HEK293 (cell line): ENCODE results near the gene LRP3.

ENCODE experiments used
- CTCF ChIA-PET: fragments of 350-600 bp; formaldehyde crosslinking; extraction: SDS; loops from one replicate; lab custom pipeline; 2021; ENCODE audit warnings: antibody characterized with exemption; lab: Yijun Ruan, JAX
- POLR2A ChIA-PET: fragments of 300-600 bp; formaldehyde crosslinking; extraction: SDS; loops from one replicate; lab custom pipeline; 2020; ENCODE audit warnings: antibody characterized with exemption, inconsistent platforms; lab: Yijun Ruan, JAX
- H3K27ac ChIP-seq: fragments of 200-500 bp; sonication (Bioruptor generic); 2 replicates; pipeline ENCODE4 v1.5.1; 2014; ENCODE audit warnings: low read depth, low read length, control low read depth, inconsistent platforms; ENCODE audit errors: extremely low read depth
- H3K36me3 ChIP-seq, 2 experiments: fragments of 200-500 bp in 1 of 2; sonication (Bioruptor generic) in 1 of 2; 1 replicate in 1 of 2; 2 replicates in 1 of 2; pipeline ENCODE4 v1.5.1; 2014 to 2017; ENCODE audit warnings: inconsistent platforms in 2 of 2, low read length in 2 of 2; ENCODE audit not compliant: control insufficient read depth in 2 of 2, insufficient read depth in 1 of 2
- H3K4me1 ChIP-seq: fragments of 200-500 bp; sonication (Bioruptor generic); 2 replicates; pipeline ENCODE4 v1.5.1; 2014; ENCODE audit warnings: mild to moderate bottlenecking, low read length, inconsistent platforms; ENCODE audit not compliant: control insufficient read depth, insufficient read depth
- H3K4me3 ChIP-seq: 2 replicates; pipeline ENCODE4 v1.5.1; 2011; ENCODE audit warnings: low read depth, mild to moderate bottlenecking, control low read depth, low read length, moderate library complexity
- H3K9me3 ChIP-seq: fragments of 200-500 bp; sonication (Bioruptor generic); 2 replicates; pipeline ENCODE4 v1.5.1; 2014; ENCODE audit warnings: low read depth, low read length, inconsistent platforms; ENCODE audit not compliant: control insufficient read depth, insufficient read depth
- BCL6B ChIP-seq: fragments of 450-650 bp; formaldehyde crosslinking; IDR thresholded peaks from 2 replicates; pipeline ENCODE4 v1.5.1; 2017; ENCODE audit warnings: missing biosample characterization, missing genetic modification characterization
- KLF10 ChIP-seq: fragments of 450-650 bp; IDR thresholded peaks from 2 replicates; pipeline ENCODE4 v1.5.1; 2018; ENCODE audit warnings: missing biosample characterization, mild to moderate bottlenecking, missing genetic modification characterization
- KLF7 ChIP-seq: fragments of 450-650 bp; formaldehyde crosslinking; IDR thresholded peaks from 2 replicates; pipeline ENCODE4 v1.5.1; 2016; ENCODE audit warnings: missing biosample characterization, missing genetic modification characterization, borderline replicate concordance
- SETDB1 ChIP-seq: IDR thresholded peaks from one replicate; pipeline ENCODE4 v1.6.1; 2017; ENCODE audit warnings: mild to moderate bottlenecking, low read length, moderate library complexity, mixed read lengths; ENCODE audit not compliant: insufficient read length
- SP3 ChIP-seq: fragments of 450-650 bp; formaldehyde crosslinking; IDR thresholded peaks from 2 replicates; pipeline ENCODE4 v1.5.1; 2016; ENCODE audit warnings: missing biosample characterization, missing genetic modification characterization
- ZBTB26 ChIP-seq: fragments of 450-650 bp; formaldehyde crosslinking; optimal IDR thresholded peaks from 2 replicates; pipeline ENCODE3; 2016; ENCODE audit warnings: missing biosample characterization, mild to moderate bottlenecking, missing genetic modification characterization
- ZIC2 ChIP-seq: fragments of 450-650 bp; formaldehyde crosslinking; IDR thresholded peaks from 2 replicates; pipeline ENCODE4 v1.5.1; 2016; ENCODE audit warnings: missing biosample characterization, missing genetic modification characterization
- ZNF133 ChIP-seq: fragments of 450-650 bp; formaldehyde crosslinking; IDR thresholded peaks from 2 replicates; pipeline ENCODE4 v1.5.1; 2016; ENCODE audit warnings: missing biosample characterization, missing genetic modification characterization
- ZNF140 ChIP-seq: fragments of 450-650 bp; formaldehyde crosslinking; IDR thresholded peaks from 2 replicates; pipeline ENCODE4 v1.5.1; 2016; ENCODE audit warnings: missing biosample characterization, missing genetic modification characterization
- ZNF157 ChIP-seq: fragments of 450-650 bp; formaldehyde crosslinking; IDR thresholded peaks from 2 replicates; pipeline ENCODE4 v1.5.1; 2016; ENCODE audit warnings: missing biosample characterization, missing genetic modification characterization
- ZNF248 ChIP-seq: fragments of 450-650 bp; formaldehyde crosslinking; IDR thresholded peaks from 2 replicates; pipeline ENCODE4 v1.5.1; 2017; ENCODE audit warnings: missing biosample characterization, missing genetic modification characterization
- ZNF391 ChIP-seq: fragments of 450-650 bp; formaldehyde crosslinking; IDR thresholded peaks from 2 replicates; pipeline ENCODE4 v1.5.1; 2016; ENCODE audit warnings: low read depth, missing biosample characterization, missing genetic modification characterization, borderline replicate concordance
- ZNF404 ChIP-seq: fragments of 450-650 bp; formaldehyde crosslinking; IDR thresholded peaks from 2 replicates; pipeline ENCODE4 v1.5.1; 2017; ENCODE audit warnings: missing biosample characterization, missing genetic modification characterization
- ZNF433 ChIP-seq: fragments of 450-650 bp; formaldehyde crosslinking; IDR thresholded peaks from 2 replicates; pipeline ENCODE4 v1.5.1; 2016; ENCODE audit warnings: missing biosample characterization, missing genetic modification characterization, low read depth
- ZNF555 ChIP-seq: fragments of 450-650 bp; formaldehyde crosslinking; conservative IDR thresholded peaks from 2 replicates; pipeline ENCODE4 v1.5.1; 2017; ENCODE audit warnings: missing biosample characterization, mild to moderate bottlenecking, missing genetic modification characterization, inconsistent platforms
- ZNF580 ChIP-seq: fragments of 450-650 bp; formaldehyde crosslinking; IDR thresholded peaks from 2 replicates; pipeline ENCODE4 v1.5.1; 2016; ENCODE audit warnings: missing biosample characterization, missing genetic modification characterization
- ZNF585B ChIP-seq: fragments of 450-650 bp; formaldehyde crosslinking; IDR thresholded peaks from 2 replicates; pipeline ENCODE4 v1.5.1; 2016; ENCODE audit warnings: missing biosample characterization, missing genetic modification characterization
- ZNF621 ChIP-seq: fragments of 450-650 bp; formaldehyde crosslinking; IDR thresholded peaks from 2 replicates; pipeline ENCODE4 v1.5.1; 2017; ENCODE audit warnings: missing biosample characterization, missing genetic modification characterization
- ZNF670 ChIP-seq: fragments of 450-650 bp; formaldehyde crosslinking; IDR thresholded peaks from 2 replicates; pipeline ENCODE4 v1.5.1; 2016; ENCODE audit warnings: missing biosample characterization, missing genetic modification characterization, low read depth
- ZNF747 ChIP-seq: fragments of 450-650 bp; formaldehyde crosslinking; IDR thresholded peaks from 2 replicates; pipeline ENCODE4 v1.5.1; 2016; ENCODE audit warnings: missing biosample characterization, missing genetic modification characterization
- ZNF776 ChIP-seq: fragments of 450-650 bp; formaldehyde crosslinking; IDR thresholded peaks from 2 replicates; pipeline ENCODE4 v1.5.0; 2017; ENCODE audit warnings: missing biosample characterization, missing genetic modification characterization, borderline replicate concordance
- ZXDB ChIP-seq: fragments of 450-650 bp; formaldehyde crosslinking; IDR thresholded peaks from 2 replicates; pipeline ENCODE4 v1.5.1; 2016; ENCODE audit warnings: missing biosample characterization, missing genetic modification characterization

The LRP3 gene

GRCh38 chr19:33226550-33227241 is 32.6 kb downstream of the LRP3 start:
- ChIA-PET POLR2A (interaction anchor here (1.2 kb wide), 1 partner anchor 75 kb away, joined by 3 read pairs; no protein-coding TSS in a partner anchor), CTCF (interaction anchor here (0.6 to 3.7 kb wide), 8 partner anchors 9 to 870 kb away, joined by 3 to 37 read pairs (median 4); no protein-coding TSS in a partner anchor)
- Histone ChIP-seq H3K4me1 (peaks cover 2% of the 10 kb centered on the region; the same call in 1 of the 2 replicates), H3K36me3 (no peaks in the 10 kb centered on the region), H3K27ac (no peak overlapping the region), H3K4me3 (no peak overlapping the region), H3K9me3 (peaks cover 14% of the 10 kb centered on the region)
- TF ChIP-seq KLF7 (tag by site-specific recombination) (no peak), ZNF776 (tag by site-specific recombination) (no peak), SP3 (tag by site-specific recombination) (no peak), ZNF621 (tag by site-specific recombination) (no peak), ZNF391 (no peak), ZNF133 (tag by site-specific recombination) (no peak), SETDB1 (no peak), ZNF585B (no peak), ZNF670 (tag by site-specific recombination) (no peak), KLF10 (tag by site-specific recombination) (no peak), ZNF404 (tag by site-specific recombination) (no peak), ZNF140 (tag by site-specific recombination) (no peak)

- ChIA-PET POLR2A (interaction anchor here (1.2 kb wide), 1 partner anchor 74 kb away, joined by 3 read pairs; no protein-coding TSS in a partner anchor), CTCF (interaction anchor here (0.6 to 1.0 kb wide), 7 partner anchors 81 to 870 kb away, joined by 3 to 5 read pairs (median 4); no protein-coding TSS in a partner anchor)
- no peaks in the 10 kb centered on the region for H3K36me3 ChIP-seq
- peaks cover 2% of the 10 kb centered on the region; the same call in 1 of the 2 replicates for H3K4me1 ChIP-seq
- no peak overlapping the region for H3K27ac ChIP-seq
- TF ChIP-seq ZNF157 (no peak), ZNF433 (no peak), ZXDB (tag by site-specific recombination) (no peak)
- peaks cover 14% of the 10 kb centered on the region for H3K9me3 ChIP-seq
- H3K4me3 ChIP-seq: no peak overlapping the region
Observed at GRCh38 chr19:33227242-33227650, 33.1 kb downstream of the LRP3 start.

GRCh38 chr19:33227870-33228599 is 33.9 kb downstream of the LRP3 start:
- TF ChIP-seq ZNF580 (tag by site-specific recombination): peak; percentile 75
- peak; percentile 21; the same call in 1 of the 2 replicates for TF ChIP-seq ZNF555 (tag by site-specific recombination)
- no peak for TF ChIP-seq ZIC2 (tag by site-specific recombination)
- peak; percentile 88 for TF ChIP-seq SETDB1
- TF ChIP-seq ZNF248 (tag by site-specific recombination): peak; percentile 95
- no peak for TF ChIP-seq ZNF747 (tag by site-specific recombination)
- TF ChIP-seq ZBTB26: no peak
- no peak for TF ChIP-seq BCL6B
- no peak for TF ChIP-seq KLF7 (tag by site-specific recombination)
- TF ChIP-seq ZNF133 (tag by site-specific recombination): no peak
- Histone ChIP-seq H3K4me3 (no peak overlapping the region), H3K27ac (no peak overlapping the region), H3K9me3 (peaks cover 14% of the 10 kb centered on the region), H3K4me1 (peaks cover 2% of the 10 kb centered on the region; the same call in 1 of the 2 replicates), H3K36me3 (no peaks in the 10 kb centered on the region)
- POLR2A ChIA-PET: interaction anchor here (1.2 kb wide), 1 partner anchor 73 kb away, joined by 3 read pairs; no protein-coding TSS in a partner anchor
- CTCF ChIA-PET: interaction anchor here (0.6 to 1.5 kb wide), 11 partner anchors 8 to 550 kb away, joined by 3 to 5 read pairs (median 4); no protein-coding TSS in a partner anchor
